ENCODE results near the gene CHST8.

GRCh38 chr19:33630880-33631608 is 9.3 kb downstream of the CHST8 start:
- TF ChIP-seq CTCF (IDR thresholded peaks at IDR 0.05; ENCODE audit: low read depth, low read length, poor library complexity, severe bottlenecking) (no peak), EZH2phosphoT487 (IDR thresholded peaks at IDR 0.05; ENCODE audit: borderline replicate concordance, low read length) (no peak)

Data from DOHH2 (cell line).